ENCODE measurements around the gene ROR1. TPM values are rescaled to one million over a fixed set of nuclear protein-coding genes. Genes with fewer than 3 reads are reported as not detected.

Gene ROR1
- total and polyA plus RNA-seq, 2 of the 4 experiments (the other 2 are of a cell fraction) = 4.4 to 10.0 TPM

DNA sequence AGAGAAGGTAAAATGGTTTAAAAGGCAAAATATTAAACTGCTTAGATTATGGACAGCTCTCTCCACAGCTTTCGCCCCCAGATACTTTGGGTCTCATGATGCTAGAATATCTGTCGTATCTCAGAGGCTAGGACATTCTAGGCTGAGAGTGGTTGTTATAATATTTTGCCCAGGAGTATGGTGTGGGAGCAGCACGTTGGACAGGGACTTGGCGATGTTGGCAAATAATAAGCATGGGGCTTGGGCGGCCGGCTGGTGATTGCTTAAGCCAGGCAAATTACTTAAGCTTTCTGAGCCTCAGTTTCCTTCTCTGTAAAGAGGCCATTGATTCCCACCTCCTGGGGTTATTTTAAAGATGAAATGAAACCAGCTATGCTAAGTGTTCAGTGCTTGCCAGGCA is 133.2 kb downstream of the ROR1 start:
- intact Hi-C loops (cut with micrococcal nuclease) (no loop called here), in situ Hi-C loops (cut with MboI; ENCODE audit: low sequenced_read_pairs) (no loop called here), dilution Hi-C loops (cut with HindIII; ENCODE audit: low sequenced_read_pairs, unreplicated experiment) (no loop called here)
- DNase-seq = no peak
- H2BK120ac ChIP-seq (ENCODE audit: low read depth, low read length) = no peak overlapping the region
- no TSS peak for BruUV-seq (replicated peaks)
- no peak overlapping the region for H3K23ac ChIP-seq (ENCODE audit: low read depth, low read length)
- H3K4me3 ChIP-seq (ENCODE audit: insufficient read depth, low read depth, low read length) = no peak overlapping the region
- H3K9me1 ChIP-seq (ENCODE audit: insufficient read depth, low read length) = peaks cover 2% of the 10 kb centered on the region; the same call in 1 of the 2 replicates
- peaks cover 2% of the 10 kb centered on the region; the same call in 1 of the 2 replicates for H3K4me1 ChIP-seq (ENCODE audit: control insufficient read depth, insufficient read depth, low read length)
- no peak overlapping the region for H3K4ac ChIP-seq (ENCODE audit: low read depth, low read length)
- TF ChIP-seq ELK1 (IDR thresholded peaks at IDR 0.05; ENCODE audit: borderline replicate concordance, low read depth, low read length) = no peak
- no peak for TF ChIP-seq NFE2L2 (IDR thresholded peaks at IDR 0.05; ENCODE audit: low read depth, low read length)
- TF ChIP-seq RFX5 (IDR thresholded peaks at IDR 0.05; ENCODE audit: low read depth, low read length) = no peak
- no peak for ATAC-seq (ENCODE audit: low read depth)
- H3K79me1 ChIP-seq (ENCODE audit: low read depth in 1 of 2, low read length in 2 of 2) = no peaks in the 10 kb centered on the region
- no peaks in the 10 kb centered on the region for H3K27me3 ChIP-seq (ENCODE audit: control insufficient read depth, insufficient read depth, low read length)
- H2AK5ac ChIP-seq (ENCODE audit: low read depth, low read length) = no peak overlapping the region
- H3K18ac ChIP-seq (ENCODE audit: low read depth, low read length) = no peak overlapping the region
- ChIA-PET POLR2A (ENCODE audit: unreplicated experiment) (no interaction called here), CTCF (interaction anchor here (0.7 to 0.9 kb wide), 2 partner anchors 11 to 86 kb away, joined by 3 to 5 read pairs; no protein-coding TSS in a partner anchor)
- WGBS, 2 experiments (ENCODE audit: extremely low coverage in 2 of 2, insufficient read length in 1 of 2) = 90% methylated on average over 2 of the region's 6 CpGs; no CpG with 5 or more reads in 1 of the 2 experiments
- H3K9ac ChIP-seq (ENCODE audit: low read depth, low read length) = no peak overlapping the region
- H2BK15ac ChIP-seq (ENCODE audit: low read depth, low read length) = no peak overlapping the region
- no peak overlapping the region for H4K5ac ChIP-seq (ENCODE audit: low read depth, low read length)
- no peak overlapping the region for H3K56ac ChIP-seq (ENCODE audit: extremely low read depth, insufficient read depth, low read length)
- no peak overlapping the region for H3K14ac ChIP-seq (replicated peaks; ENCODE audit: low read depth, low read length)
- H4K91ac ChIP-seq (ENCODE audit: insufficient read depth, low read depth, low read length) = no peak overlapping the region
- no peak overlapping the region for H3K27ac ChIP-seq (ENCODE audit: insufficient read depth, low read length)
- no peak overlapping the region for H2AK9ac ChIP-seq (replicated peaks; ENCODE audit: low read depth, low read length, poor library complexity)
- H4K8ac ChIP-seq (ENCODE audit: low read depth in 2 of 2, low read length in 2 of 2) = no peak overlapping the region
- H3K9me3 ChIP-seq (ENCODE audit: control insufficient read depth, insufficient read depth, low read length) = no peaks in the 10 kb centered on the region
- H2AFZ ChIP-seq (replicated peaks; ENCODE audit: low read length, poor library complexity) = no peak overlapping the region
- H2BK20ac ChIP-seq (ENCODE audit: low read depth, low read length) = no peak overlapping the region
- H4K20me1 ChIP-seq (ENCODE audit: insufficient read depth, low read length) = no peaks in the 10 kb centered on the region
- no peak overlapping the region for H2BK5ac ChIP-seq (ENCODE audit: low read depth, low read length, poor library complexity, severe bottlenecking)
- H3K36me3 ChIP-seq (ENCODE audit: control insufficient read depth, insufficient read depth, low read length) = no peaks in the 10 kb centered on the region
- H3K4me2 ChIP-seq (ENCODE audit: low read depth, low read length) = no peak overlapping the region
